Spleen (tissue), 7 donors: ENCODE data around the gene MAP4K4.

Experiments
- CTCF ChIP-seq, 11 experiments: fragments of 200-600 bp in 7 of 11; fragments of 450-650 bp in 4 of 11; sonication (generic) in 4 of 11; IDR thresholded peaks in 8 of 11; conservative IDR thresholded peaks in 3 of 11; 1 replicate in 7 of 11; 2 replicates in 4 of 11; pipeline versions ENCODE4 v1.4.0 to v1.8.0; 2016 to 2021; ENCODE audit warnings: antibody characterized with exemption in 11 of 11, inconsistent platforms in 4 of 11, mild to moderate bottlenecking in 1 of 11
- POLR2A ChIP-seq, 3 donors: fragments of 450-650 bp; IDR thresholded peaks; one replicate each; pipeline ENCODE4 v1.5.1; 2017; ENCODE audit warnings: antibody characterized with exemption in 3 of 3, mild to moderate bottlenecking in 1 of 3
- POLR2AphosphoS5 ChIP-seq, 3 donors: sonication (generic); formaldehyde crosslinking; IDR thresholded peaks; one replicate each; pipeline ENCODE4 v1.5.1; 2017; ENCODE audit warnings: antibody characterized with exemption in 3 of 3
- donor health status: DM: no; HTN: no; CAD: no; lungs with moderate emphysema.
- donor health status: DM: no; HTN: no; CAD: no.
- donor health status: DM: no; HTN: no; CAD: no.

DNA sequence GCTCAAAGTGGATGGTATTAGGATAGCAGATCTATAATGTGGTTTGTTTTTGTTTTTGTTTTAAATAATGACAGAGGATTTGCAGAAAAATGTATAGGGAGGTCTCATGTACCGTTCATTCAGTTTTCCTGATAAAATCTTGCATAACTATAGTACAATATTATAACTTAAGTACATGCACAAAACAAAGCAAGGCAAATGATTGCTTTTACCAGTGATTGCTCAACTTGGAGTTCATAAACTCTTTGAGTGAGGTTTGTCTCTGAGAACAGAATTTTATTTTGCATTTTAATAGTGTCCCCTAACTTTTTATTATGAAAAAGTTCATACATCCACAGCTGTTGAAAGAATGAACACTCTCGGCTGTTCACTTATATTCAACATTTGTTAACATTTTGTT is 96.6 kb downstream of the MAP4K4 start:
- TF ChIP-seq CTCF (IDR thresholded peaks at IDR 0.05 in 8 of 11, conservative IDR thresholded peaks at IDR 0.05 in 3 of 11) = no peak
- no peak for TF ChIP-seq POLR2A (IDR thresholded peaks at IDR 0.05)
- TF ChIP-seq POLR2AphosphoS5 (IDR thresholded peaks at IDR 0.05) = no peak
